ENCODE data around the gene AARS2.

The AARS2 gene

GRCh38 chr6:44256775-44257024 is 56.4 kb downstream of the AARS2 start:
- DNase-seq (ENCODE audit: low read depth), result no peak
- no peak for TF ChIP-seq CTCF (conservative IDR thresholded peaks at IDR 0.05; ENCODE audit: low read depth, low read length)

DNA sequence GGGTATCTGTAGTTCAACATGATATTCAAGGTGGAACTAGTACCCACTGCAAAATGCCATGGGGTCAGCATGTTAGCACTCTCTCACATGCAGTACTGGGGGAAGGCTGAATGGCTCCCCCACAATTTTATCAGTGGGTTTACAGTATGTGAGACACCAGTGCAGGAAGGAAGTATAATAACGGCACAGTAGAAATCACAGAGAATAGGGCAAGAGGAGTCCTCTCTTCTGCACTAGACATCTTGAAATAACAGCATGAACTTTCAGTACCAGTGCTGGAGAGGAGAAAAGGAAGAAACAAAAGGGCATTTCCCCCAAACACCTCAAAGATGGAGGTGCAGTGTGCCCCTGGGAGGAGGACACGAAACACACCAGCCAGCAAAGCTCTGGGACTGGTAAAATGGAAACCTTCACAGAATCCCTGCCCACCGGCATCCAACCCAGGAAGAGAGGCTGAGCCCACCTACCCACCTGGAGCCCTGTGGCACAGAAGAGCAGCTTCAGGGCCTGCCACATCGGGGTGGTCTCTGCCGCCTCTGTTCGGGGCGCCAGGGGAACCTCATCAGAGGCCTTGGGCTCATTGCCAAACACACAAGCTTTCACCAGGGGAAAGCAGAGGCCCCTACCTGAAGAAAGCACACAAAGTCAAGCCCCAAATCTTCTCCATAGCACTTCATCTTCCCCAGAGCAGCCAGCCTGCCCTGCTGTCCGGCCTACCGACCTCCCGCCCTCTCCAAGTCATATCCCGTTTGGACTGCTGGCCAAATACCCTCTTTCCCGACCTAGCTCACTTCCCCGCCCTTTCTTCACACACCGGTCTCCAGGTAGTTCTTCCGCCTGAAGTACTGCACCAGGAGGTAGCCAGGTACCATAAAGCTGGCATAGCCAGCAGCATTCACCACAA is 57.0 kb downstream of the AARS2 start:
- DNase-seq (ENCODE audit: low read depth), result no peak
- peak overlapping the region; percentile 83 for H3K4me3 ChIP-seq (ENCODE audit: low read length)
- peak; percentile 2 for TF ChIP-seq CTCF (conservative IDR thresholded peaks at IDR 0.05; ENCODE audit: low read depth, low read length)

More at GRCh38 chr6:44256775-44257024, 56.4 kb downstream of the AARS2 start:
- H3K4me3 ChIP-seq (ENCODE audit: low read length), result peak overlapping the region; percentile 83

DNA sequence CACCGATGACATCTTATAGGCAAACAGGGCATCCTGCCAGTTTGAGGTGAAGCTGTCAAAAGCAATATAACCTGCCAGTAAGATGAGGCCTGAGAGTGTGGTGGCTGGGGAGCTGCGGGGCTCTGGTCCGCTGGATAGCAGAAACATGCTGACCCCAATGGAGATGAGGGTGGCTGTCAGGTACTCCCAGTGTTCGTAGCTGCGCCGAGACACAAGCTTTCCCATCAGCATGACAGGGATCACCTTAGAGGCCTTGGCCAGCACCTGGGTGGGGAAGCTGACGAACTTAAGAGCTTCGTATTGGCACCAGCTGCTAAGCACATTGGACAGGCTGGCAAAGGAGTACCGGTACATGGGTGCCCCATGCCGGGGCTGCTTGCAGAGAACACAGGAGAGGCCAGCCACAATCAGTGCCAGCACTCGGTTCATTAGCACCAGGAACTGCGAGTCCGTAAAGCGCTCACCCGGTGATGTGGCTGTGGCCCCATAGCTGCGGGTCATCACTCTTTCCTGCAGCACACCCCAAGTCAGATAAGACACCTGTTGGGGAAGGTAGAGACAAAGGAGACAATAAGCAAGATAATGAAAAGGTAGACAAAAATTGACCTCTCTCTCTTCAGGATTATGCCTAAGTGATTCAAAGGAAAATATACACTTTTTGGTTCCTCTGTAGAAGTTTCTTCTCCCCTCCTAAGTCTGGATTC is 57.9 kb downstream of the AARS2 start:
- no peak for DNase-seq (ENCODE audit: low read depth)
- TF ChIP-seq CTCF (conservative IDR thresholded peaks at IDR 0.05; ENCODE audit: low read depth, low read length), result no peak
- no peak overlapping the region for H3K4me3 ChIP-seq (ENCODE audit: low read length)

DNA sequence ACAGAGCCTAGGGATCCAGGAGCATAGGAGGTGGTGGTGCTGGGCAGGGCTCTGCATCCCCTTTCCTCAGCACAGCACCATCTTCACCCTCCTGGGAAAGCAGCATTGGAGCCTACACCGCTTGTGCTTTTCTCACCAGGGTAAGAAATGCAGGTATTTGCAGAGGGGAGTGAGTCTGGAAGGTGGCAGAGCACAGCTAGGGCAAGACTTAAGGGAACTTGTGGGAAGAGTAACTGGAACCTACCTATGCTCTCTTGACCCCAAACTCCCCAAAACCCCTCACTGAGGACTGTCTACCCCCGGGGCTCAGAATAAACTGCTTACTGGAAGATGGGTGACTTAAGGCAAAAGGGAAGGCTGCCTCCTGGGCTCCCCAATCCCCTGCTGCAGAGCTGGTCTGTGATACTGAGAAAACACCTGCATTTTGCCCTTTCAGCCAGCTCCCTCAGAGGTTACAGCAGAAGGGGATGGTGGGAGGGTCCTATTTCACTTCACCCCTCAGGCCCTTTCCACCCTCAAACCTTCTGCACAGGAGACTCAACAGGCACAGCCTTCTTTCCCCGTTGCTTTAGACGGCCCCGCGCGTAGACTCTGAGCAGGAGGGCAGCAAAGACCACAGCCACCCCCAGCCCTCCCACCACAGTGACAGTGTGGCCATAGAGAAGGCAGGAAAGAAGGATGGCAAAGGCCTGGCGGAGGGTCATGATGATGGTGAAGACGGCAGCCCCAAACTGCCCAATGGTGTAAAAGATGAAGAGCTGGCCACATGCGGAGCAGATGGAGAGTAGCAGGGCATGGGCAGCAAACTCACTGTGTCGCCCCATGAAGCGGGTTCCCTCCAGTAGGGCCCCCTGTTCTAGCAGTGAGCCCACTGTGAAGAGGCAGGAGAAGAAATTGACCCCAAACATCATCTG is 58.7 kb downstream of the AARS2 start:
- no peak for TF ChIP-seq CTCF (conservative IDR thresholded peaks at IDR 0.05; ENCODE audit: low read depth, low read length)
- no peak for DNase-seq (ENCODE audit: low read depth)
- H3K4me3 ChIP-seq (ENCODE audit: low read length), result no peak overlapping the region

GRCh38 chr6:44253307-44254101 is 59.6 kb downstream of the AARS2 start:
- DNase-seq (ENCODE audit: low read depth), result no peak
- peak; percentile 62 for TF ChIP-seq CTCF (conservative IDR thresholded peaks at IDR 0.05; ENCODE audit: low read depth, low read length)

More at GRCh38 chr6:44253307-44254101, 59.6 kb downstream of the AARS2 start:
- no peak overlapping the region for H3K4me3 ChIP-seq (ENCODE audit: low read length)

Measured in retinal pigment epithelial cell (primary cell).